Gastroesophageal sphincter (tissue), 3 donors: Measurements from ENCODE around the gene NTSR1.

ENCODE experiments used
- EP300 ChIP-seq: sonication (generic); formaldehyde crosslinking; IDR thresholded peaks from one replicate; pipeline ENCODE4 v1.6.1; 2017; ENCODE audit warnings: antibody characterized with exemption, mild to moderate bottlenecking
- POLR2A ChIP-seq, 2 donors: fragments of 450-650 bp; IDR thresholded peaks; one replicate each; pipeline ENCODE4 v1.6.1; 2017; ENCODE audit warnings: antibody characterized with exemption in 2 of 2, mild to moderate bottlenecking in 2 of 2, moderate library complexity in 1 of 2
- TF ChIP-seq, protein P1 (sequence below), 4 experiments: fragments of 200-600 bp in 2 of 4; fragments of 450-650 bp in 2 of 4; sonication (generic) in 1 of 4; IDR thresholded peaks; one replicate each; pipeline ENCODE4 v1.5.1; 2017 to 2019; ENCODE audit warnings: antibody characterized with exemption in 4 of 4, mild to moderate bottlenecking in 2 of 4, moderate library complexity in 2 of 4

DNA sequence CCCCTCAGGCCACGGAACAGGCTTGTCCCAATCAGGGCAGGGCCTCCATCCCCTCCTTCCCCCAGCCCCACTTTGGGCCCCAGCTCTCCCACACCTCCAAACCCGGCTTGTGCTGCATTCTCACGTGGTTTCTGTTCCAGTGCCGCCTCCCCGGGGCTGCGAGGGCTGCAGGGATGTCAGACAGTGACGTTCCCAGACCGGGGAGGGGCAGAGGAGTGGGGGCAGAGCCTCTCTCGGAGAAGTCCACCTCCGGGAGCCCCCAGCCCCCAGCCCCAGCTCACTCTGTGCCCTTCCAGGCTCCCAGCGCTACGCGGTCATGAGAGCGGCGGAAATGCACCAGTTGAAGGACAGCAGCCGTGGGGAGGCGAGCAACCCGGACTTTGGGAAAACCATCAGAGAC, 47.9 kb upstream of the NTSR1 start:
- TF ChIP-seq, protein P1, sequence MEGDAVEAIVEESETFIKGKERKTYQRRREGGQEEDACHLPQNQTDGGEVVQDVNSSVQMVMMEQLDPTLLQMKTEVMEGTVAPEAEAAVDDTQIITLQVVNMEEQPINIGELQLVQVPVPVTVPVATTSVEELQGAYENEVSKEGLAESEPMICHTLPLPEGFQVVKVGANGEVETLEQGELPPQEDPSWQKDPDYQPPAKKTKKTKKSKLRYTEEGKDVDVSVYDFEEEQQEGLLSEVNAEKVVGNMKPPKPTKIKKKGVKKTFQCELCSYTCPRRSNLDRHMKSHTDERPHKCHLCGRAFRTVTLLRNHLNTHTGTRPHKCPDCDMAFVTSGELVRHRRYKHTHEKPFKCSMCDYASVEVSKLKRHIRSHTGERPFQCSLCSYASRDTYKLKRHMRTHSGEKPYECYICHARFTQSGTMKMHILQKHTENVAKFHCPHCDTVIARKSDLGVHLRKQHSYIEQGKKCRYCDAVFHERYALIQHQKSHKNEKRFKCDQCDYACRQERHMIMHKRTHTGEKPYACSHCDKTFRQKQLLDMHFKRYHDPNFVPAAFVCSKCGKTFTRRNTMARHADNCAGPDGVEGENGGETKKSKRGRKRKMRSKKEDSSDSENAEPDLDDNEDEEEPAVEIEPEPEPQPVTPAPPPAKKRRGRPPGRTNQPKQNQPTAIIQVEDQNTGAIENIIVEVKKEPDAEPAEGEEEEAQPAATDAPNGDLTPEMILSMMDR (IDR thresholded peaks at IDR 0.05), result no peak
- TF ChIP-seq POLR2A (IDR thresholded peaks at IDR 0.05) (no peak), EP300 (no peak)
